ENCODE results near the gene SEMA6B.

The SEMA6B gene

GRCh38 chr19:4525563-4526002 is 33.9 kb downstream of the SEMA6B start:
- no peak for DNase-seq (ENCODE audit: low read depth)

GRCh38 chr19:4524808-4525562 is 34.5 kb downstream of the SEMA6B start:
- DNase-seq (ENCODE audit: low read depth): peak; percentile 43

DNA sequence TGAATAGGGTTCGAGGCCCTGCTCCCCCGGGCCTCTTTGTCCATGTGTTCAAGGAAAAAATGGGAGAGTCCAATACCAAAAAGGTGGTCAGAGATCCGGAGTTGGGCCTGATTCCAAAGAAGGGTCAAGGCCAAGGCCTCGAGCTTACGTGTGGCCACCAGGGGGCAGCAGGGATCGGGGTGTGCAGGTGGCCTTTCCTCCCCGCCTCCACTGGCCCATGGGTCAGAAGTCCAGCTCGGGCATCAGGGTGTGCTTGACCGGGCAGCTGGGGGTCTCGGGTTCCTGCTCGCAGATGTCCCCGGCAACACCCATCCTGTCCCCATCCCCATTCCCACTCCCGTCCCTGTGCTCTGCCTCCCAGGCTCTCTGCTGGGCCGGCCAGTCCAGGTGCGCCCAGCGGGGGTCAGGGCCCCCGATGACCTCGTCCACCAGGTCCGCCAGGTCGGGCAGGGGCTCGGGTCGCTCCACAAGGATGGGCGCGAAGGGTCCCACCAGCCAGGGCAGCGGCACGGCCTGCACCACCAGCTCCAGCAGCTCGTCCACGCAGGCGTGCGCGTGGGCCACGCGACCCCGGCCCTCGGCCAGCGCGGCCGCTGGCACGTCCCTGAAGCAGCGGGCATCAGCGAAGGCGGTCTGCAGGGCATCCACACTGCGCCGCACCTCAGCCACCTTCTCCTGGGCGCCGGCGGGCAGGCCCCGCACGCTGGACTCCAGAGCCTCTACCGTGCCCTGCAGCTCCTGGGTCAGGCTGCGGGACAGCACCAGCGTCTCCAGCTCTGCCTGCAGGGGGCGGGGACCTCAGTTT is 36.0 kb downstream of the SEMA6B start:
- DNase-seq (ENCODE audit: low read depth): no peak

- no peak for DNase-seq (ENCODE audit: low read depth)
Measured at GRCh38 chr19:4522291-4523002, 37.0 kb downstream of the SEMA6B start.

DNA sequence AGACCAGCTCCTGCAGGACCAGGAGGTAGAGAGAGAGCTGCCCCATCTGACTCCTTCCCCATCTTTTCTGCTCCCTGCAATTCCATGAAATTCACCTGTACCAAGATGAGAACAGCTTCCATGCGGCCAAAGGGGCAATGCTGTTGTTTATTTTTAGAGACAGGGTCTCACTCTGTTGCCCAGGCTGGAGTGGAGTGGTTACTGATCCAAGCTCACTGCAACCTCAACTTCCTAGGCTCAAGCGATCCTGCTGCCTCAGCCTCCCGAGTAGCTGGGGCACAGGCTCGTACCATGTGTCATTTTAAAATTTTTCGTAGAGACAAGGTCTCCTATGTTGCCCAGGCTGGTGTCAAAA is 37.6 kb downstream of the SEMA6B start:
- no peak for DNase-seq (ENCODE audit: low read depth)

- no peak for DNase-seq (ENCODE audit: low read depth)
Measured at GRCh38 chr19:4521170-4521887, 38.2 kb downstream of the SEMA6B start.

GRCh38 chr19:4519521-4520277 is 39.8 kb downstream of the SEMA6B start:
- no peak for DNase-seq (ENCODE audit: low read depth)

DNA sequence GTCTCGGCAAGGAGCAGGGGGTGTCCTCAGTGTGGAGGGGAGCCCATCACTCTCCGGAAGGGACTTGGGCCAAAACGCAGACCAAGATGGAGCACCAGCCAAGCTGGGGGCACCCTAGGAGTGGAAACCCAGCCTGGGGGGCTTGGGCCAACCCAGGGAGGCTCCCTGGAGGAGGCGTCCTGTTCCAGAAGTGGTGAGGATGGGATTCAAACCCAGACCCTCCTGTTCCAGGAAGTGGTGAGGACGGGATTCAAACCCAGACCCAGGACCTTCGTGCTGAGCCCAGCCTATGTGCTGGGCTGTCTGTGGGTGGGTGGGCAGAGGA is 40.4 kb downstream of the SEMA6B start:
- no peak for DNase-seq (ENCODE audit: low read depth)

DNA sequence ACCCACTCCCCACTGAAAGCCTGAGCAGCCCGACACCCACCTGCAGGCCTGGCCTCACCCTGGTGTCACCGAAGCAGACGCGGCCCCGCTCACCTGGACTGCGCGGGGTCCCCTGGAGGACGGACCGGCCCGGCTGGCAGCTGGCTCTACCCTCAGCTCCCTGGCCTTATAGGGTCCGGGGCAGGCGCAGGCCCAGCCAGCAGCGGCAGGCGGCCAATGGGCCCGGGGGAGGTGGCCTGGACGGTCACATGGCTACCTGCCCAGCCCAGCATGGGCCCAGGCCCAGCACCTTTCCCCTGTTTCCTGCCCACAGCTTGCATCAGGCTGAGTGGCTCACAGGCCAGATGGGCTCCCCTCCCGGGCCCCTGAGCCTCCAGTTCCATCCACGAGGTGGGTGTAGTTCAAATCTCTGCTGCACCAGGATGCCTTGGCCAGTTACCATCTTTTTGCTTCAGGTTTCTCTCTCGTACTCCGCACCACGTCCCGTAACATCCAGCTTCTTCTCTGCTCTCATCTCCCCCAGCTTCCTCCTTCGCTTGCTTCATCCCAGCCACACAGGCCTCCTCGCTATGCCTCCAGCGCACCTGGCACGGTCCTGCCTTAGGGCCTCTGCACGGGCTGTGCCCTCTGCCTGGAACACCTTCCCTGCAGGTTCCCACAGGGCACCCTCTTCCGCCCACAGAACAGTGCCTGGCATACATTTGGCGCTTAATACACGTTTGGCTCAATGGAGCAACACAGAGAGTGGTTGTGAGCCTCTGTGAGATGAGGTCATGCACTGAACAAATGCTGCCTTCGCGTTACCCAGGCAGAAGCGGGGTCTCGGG is 40.9 kb downstream of the SEMA6B start, which contains the start of gene PLIN4:
Gene PLIN4 (minus strand): TSS at position 142 of the 827 bp plus-strand sequence. CDS start 214 bp downstream, outside the sequence.
- no peak for DNase-seq (ENCODE audit: low read depth)

DNA sequence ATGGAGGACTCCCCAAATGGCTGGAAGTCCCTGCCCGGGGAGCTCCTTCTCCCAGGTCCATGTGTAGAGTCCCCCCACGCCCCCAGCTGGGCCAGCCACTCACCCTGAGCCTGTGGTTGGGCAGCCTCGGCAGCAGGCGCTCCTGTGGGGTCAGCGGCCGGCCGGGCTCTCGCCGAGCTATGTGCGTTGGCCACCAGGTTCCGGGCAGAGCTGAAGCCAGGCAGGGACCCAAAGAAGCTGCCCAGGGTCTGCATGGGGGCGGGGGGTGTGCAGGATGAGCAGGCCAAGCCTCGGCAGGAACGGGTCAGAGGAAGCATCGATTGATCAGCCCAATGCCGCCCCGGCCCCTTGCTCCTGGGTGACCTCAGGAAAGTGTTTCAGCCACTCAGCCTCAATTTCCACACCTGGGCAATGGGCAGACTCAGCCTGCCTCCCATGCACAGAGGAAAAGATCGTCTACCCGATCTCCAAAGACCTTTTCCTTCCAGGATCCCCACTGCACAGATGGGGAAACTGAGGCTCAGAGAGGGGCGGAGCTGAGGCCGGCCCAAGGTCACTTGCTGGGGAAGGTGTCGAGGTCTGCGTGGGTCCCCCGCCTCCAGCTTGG is 41.9 kb downstream of the SEMA6B start:
- no peak for DNase-seq (ENCODE audit: low read depth)

DNA sequence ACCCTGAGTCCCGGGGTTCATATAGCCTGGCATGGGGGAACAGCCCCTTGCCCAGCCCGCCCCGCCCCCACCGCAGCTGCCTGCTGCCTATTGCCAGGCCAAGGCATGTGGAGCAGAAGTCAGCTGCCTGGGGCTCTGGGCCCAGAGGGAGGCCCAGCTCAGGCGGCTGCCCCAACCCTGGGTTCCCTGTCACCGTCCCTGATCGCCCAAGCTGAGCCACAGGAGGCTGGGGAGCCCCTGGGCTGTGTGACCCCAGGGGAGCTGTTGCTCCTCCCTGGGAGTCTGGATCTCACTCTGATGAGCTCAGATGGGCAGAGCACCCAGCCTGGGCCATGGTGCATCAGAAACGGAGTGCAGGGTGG is 42.6 kb downstream of the SEMA6B start:
- DNase-seq (ENCODE audit: low read depth): no peak

DNA sequence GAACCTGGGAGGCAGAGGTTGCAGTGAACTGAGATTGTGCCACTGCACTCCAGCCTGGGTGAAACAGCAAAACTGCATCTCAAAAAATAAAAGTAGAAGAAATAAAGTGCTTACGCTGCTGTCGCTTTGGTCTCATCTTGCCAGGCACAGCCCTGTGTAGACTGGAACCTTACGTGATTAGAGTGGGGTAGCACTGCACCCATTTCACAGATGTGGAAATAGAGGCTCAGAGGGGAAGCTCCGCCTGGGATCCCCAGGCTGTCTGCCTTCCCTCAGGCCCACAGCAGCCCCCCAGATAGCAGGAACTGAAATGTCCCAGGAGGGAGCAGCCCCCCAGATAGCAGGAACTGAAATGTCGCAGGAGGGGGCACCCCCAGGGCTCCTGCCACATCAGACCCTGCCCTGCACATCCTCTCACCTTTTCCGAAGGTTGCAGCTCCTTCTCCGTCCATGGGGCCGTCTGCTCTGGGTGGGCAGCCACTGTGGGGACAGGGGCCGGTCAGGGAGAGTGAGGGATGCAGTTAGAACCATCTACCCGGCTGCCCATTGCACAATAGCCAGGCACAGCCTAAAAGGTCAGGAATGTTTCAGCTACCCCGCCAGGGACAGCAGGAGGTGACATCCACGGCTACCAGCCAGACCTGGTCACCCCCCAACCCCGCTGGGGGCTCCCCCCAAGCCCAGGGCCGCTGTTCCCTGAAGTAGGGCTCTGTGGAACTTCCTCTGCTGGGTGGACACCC is 43.1 kb downstream of the SEMA6B start:
- DNase-seq (ENCODE audit: low read depth): no peak

DNA sequence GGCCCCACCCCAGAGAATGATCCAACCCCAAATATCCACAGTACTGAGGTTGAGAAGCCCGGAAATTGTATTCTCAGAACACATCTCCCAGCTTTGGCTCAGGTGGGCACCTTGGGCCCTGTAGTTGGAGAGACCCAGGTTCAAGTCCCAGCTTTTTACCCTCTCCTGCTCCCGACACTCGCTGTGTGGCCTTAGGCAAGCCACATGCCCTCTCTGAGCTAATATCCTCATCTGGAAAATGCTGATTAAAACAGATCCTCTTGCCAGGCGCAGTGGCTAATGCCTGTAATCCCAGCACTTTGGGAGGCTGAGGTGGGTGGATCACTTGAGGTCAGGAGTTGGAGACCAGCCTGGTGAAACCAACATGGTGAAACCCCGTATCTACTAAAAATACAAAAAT is 43.8 kb downstream of the SEMA6B start:
- no peak for DNase-seq (ENCODE audit: low read depth)

DNA sequence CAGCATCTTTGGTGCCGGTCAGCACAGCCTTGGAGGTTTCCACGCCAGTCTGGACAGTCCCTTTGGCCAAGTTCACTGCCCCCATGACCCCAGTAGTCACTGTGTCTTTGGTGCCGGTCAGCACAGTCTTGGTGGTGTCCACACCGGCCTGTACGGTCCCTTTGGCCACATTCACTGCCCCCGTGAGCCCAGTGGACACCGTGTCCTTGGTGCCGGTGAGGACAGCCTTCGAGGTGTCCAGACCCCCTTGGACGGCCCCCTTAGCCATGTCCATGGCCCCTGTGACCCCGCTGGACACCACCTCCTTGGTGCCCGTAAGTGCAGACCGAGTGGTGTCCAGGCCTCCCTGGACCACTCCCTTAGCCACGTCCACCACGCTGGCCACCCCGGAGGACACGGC is 46.2 kb downstream of the SEMA6B start:
- no peak for DNase-seq (ENCODE audit: low read depth)

GRCh38 chr19:4512070-4512469 is 47.4 kb downstream of the SEMA6B start:
- DNase-seq (ENCODE audit: low read depth): no peak

DNA sequence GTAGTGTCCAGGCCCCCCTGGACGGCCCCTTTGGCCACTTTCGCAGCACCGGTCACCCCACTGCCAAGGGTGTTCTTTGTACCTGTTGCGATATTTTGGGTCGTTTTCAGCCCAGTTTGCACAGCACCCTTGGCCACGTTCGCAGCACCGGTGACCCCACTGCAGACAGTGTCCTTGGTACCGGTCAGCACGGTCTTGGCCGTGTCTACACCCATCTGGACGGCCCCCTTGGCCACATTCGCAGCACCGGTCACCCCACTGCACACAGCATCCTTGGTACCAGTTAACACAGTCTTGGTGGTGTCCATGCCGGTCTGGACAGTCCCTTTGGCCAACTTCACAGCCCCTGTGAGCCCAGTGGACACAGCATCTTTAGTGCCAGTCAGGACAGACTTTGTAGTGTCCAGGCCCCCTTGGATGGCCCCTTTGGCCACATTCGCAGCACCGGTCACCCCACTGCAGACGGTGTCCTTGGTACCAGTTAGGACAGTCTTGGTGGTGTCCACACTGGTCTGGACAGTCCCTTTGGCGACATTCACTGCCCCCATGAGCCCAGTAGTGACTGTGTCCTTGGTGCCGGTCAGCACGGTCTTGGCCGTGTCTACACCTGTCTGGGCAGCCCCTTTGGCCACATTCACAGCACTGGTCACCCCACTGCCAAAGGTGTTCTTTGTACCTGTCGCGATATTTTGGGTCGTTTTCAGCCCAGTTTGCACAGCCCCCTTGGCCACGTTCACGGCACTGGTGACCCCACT is 48.0 kb downstream of the SEMA6B start:
- DNase-seq (ENCODE audit: low read depth): no peak

GRCh38 chr19:4510435-4511255 is 48.8 kb downstream of the SEMA6B start:
- DNase-seq (ENCODE audit: low read depth): no peak

DNA sequence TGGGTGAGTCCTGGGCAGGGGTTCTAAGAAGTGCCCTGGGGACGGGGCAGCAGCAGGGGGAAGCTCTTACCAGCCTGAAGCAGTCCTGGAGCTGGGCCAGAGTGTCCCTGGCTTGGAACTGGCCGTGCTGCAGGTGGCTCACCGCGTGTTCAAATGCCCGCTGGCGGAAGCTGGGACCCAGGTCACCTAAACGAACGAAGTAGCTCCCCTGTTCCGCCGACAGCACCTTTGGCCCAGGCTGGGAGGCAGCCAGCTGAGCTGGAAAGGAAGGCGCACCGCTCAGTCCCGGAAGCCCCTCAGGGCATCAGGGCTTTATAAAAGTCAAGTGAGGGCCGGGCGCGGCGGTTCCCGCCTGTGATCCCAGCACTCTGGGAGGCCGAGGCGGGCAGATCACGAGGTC is 50.8 kb downstream of the SEMA6B start:
- no peak for DNase-seq (ENCODE audit: low read depth)

Measured in activated T-cell treated with anti-CD3 and anti-CD28 coated beads for 24 hours (primary cell).